GM21360 (cell line): ENCODE data around the gene NID2.

Source experiments
- ATAC-seq: cut with Tn5 transposase; IDR thresholded peaks from one replicate; pipeline ENCODE4 v1.9.1; 2021; ENCODE audit warnings: mild to moderate bottlenecking, moderate library complexity; ENCODE audit not compliant: unreplicated experiment

The NID2 gene

GRCh38 chr14:52003324-52003723 lies 65.5 kb downstream of the NID2 start:
- ATAC-seq = no peak

- ATAC-seq = no peak
These were observed 66.3 kb downstream of the NID2 start for GRCh38 chr14:52002542-52002941.

GRCh38 chr14:52000696-52001095 lies 68.2 kb downstream of the NID2 start:
- ATAC-seq = no peak

- ATAC-seq = no peak
These were observed 68.8 kb downstream of the NID2 start for GRCh38 chr14:52000019-52000582.

GRCh38 chr14:51999084-51999483 lies 69.8 kb downstream of the NID2 start:
- ATAC-seq = no peak

- ATAC-seq = no peak
These were observed 70.5 kb downstream of the NID2 start for GRCh38 chr14:51998348-51998747.

GRCh38 chr14:51996148-51996746 lies 72.6 kb downstream of the NID2 start:
- no peak for ATAC-seq

- no peak for ATAC-seq
These were observed 75.5 kb downstream of the NID2 start for GRCh38 chr14:51993285-51993920.

GRCh38 chr14:51990488-51990887 lies 78.4 kb downstream of the NID2 start:
- no peak for ATAC-seq

- peak; percentile 85 for ATAC-seq
These were observed 79.3 kb downstream of the NID2 start, which contains the start of gene RTRAF for GRCh38 chr14:51989293-51990234. RTRAF (plus strand) TSS chr14:51989546; CDS start chr14:51989640, 94 bp downstream.

- ATAC-seq = no peak
These were observed 80.6 kb downstream of the NID2 start for GRCh38 chr14:51988221-51988620.

GRCh38 chr14:51981218-51981854 lies 87.5 kb downstream of the NID2 start:
- ATAC-seq = no peak

GRCh38 chr14:51979088-51979709 lies 89.7 kb downstream of the NID2 start:
- no peak for ATAC-seq

GRCh38 chr14:51978681-51979085 lies 90.2 kb downstream of the NID2 start:
- no peak for ATAC-seq

- no peak for ATAC-seq
These were observed 91.8 kb downstream of the NID2 start for GRCh38 chr14:51977075-51977474.

GRCh38 chr14:51972566-51972965 lies 96.3 kb downstream of the NID2 start:
- no peak for ATAC-seq

- ATAC-seq = no peak
These were observed 98.9 kb downstream of the NID2 start for GRCh38 chr14:51969852-51970540.

- no peak for ATAC-seq
These were observed 101.3 kb downstream of the NID2 start for GRCh38 chr14:51967521-51967920.

- ATAC-seq = no peak
These were observed 105.6 kb downstream of the NID2 start for GRCh38 chr14:51963286-51963685.

GRCh38 chr14:51962711-51963110 lies 106.1 kb downstream of the NID2 start:
- no peak for ATAC-seq
